GM23338 (cell line): ENCODE measurements around the gene TSPAN12. TPM values are rescaled to one million over a fixed set of nuclear protein-coding genes. Genes with fewer than 3 reads are reported as not detected.

Experiments used
- ATAC-seq: fragments of 200-7000 bp; cut with Tn5 transposase; 3 replicates; pipeline ENCODE4 v1.9.1; 2020
- DNase-seq: peaks from one replicate; pipeline ENCODE4 v3.0.0-alpha.2; 2015; ENCODE audit warnings: low spot score
- H2AFZ ChIP-seq: fragments of 200-600 bp; sonication (generic); 2 replicates; pipeline ENCODE4 v1.8.0; 2016; ENCODE audit warnings: antibody characterized with exemption, mild to moderate bottlenecking, moderate library complexity
- H3F3A ChIP-seq: fragments of 200-600 bp; sonication (generic); replicated peaks from 2 replicates; pipeline ENCODE4 v1.8.0; 2017; ENCODE audit warnings: antibody characterized with exemption, mixed run types, low read depth
- H3K27ac ChIP-seq: fragments of 200-600 bp; sonication (generic); 2 replicates; pipeline ENCODE4 v1.6.1; 2016; ENCODE audit warnings: low read depth
- H3K27me3 ChIP-seq: fragments of 200-600 bp; sonication (generic); 2 replicates; pipeline ENCODE4 v1.8.0; 2016; ENCODE audit warnings: mild to moderate bottlenecking, mixed run types, moderate library complexity; ENCODE audit not compliant: insufficient read depth
- H3K36me3 ChIP-seq: fragments of 200-600 bp; sonication (generic); 2 replicates; pipeline ENCODE4 v1.8.0; 2016; ENCODE audit warnings: mild to moderate bottlenecking; ENCODE audit not compliant: insufficient read depth
- H3K4me1 ChIP-seq: fragments of 200-600 bp; sonication (generic); 2 replicates; pipeline ENCODE4 v1.8.0; 2016; ENCODE audit warnings: mild to moderate bottlenecking, moderate library complexity; ENCODE audit not compliant: insufficient read depth
- H3K4me2 ChIP-seq: fragments of 200-600 bp; sonication (generic); 2 replicates; pipeline ENCODE4 v1.7.1; 2017; ENCODE audit warnings: mixed run types
- H3K4me3 ChIP-seq: fragments of 200-600 bp; sonication (generic); 2 replicates; pipeline ENCODE4 v1.6.1; 2016; ENCODE audit warnings: mixed run types
- H3K79me2 ChIP-seq: fragments of 200-600 bp; sonication (generic); replicated peaks from 2 replicates; pipeline ENCODE4 v1.8.0; 2017; ENCODE audit warnings: mild to moderate bottlenecking; ENCODE audit not compliant: insufficient read depth
- H3K9me2 ChIP-seq: fragments of 200-600 bp; sonication (generic); 2 replicates; pipeline ENCODE4 v1.8.0; 2017; ENCODE audit not compliant: insufficient read depth
- H4K20me1 ChIP-seq: fragments of 200-600 bp; sonication (generic); replicated peaks from 2 replicates; pipeline ENCODE4 v1.8.0; 2017; ENCODE audit warnings: mild to moderate bottlenecking; ENCODE audit not compliant: insufficient read depth
- H3K27ac Mint-ChIP-seq: 2 replicates; pipeline ENCODE4 v1.8.0; 2020; ENCODE audit warnings: inconsistent platforms, mild to moderate bottlenecking, moderate library complexity, mixed read lengths
- H3K27me3 Mint-ChIP-seq: 3 replicates; pipeline ENCODE4 v1.8.0; 2022; ENCODE audit warnings: low read depth, mild to moderate bottlenecking, moderate library complexity, mixed read lengths, inconsistent platforms; ENCODE audit not compliant: insufficient read depth, poor library complexity
- H3K36me3 Mint-ChIP-seq: 3 replicates; pipeline ENCODE4 v1.8.0; 2021; ENCODE audit warnings: low read depth, mild to moderate bottlenecking, inconsistent platforms, moderate library complexity, mixed read lengths
- H3K4me1 Mint-ChIP-seq: 3 replicates; pipeline ENCODE4 v1.8.0; 2020; ENCODE audit warnings: mild to moderate bottlenecking, inconsistent platforms, mixed read lengths
- H3K4me3 Mint-ChIP-seq: 3 replicates; pipeline ENCODE4 v1.8.0; 2021; ENCODE audit warnings: moderate library complexity, mild to moderate bottlenecking, inconsistent platforms, mixed read lengths
- H3K9me3 Mint-ChIP-seq: 3 replicates; pipeline ENCODE4 v1.8.0; 2020; ENCODE audit warnings: moderate library complexity, mild to moderate bottlenecking, inconsistent platforms, mixed read lengths
- CREB1 ChIP-seq: fragments of 250-450 bp; sonication (Bioruptor Pico); IDR thresholded peaks from 2 replicates; pipeline ENCODE4 v1.5.0; 2020; ENCODE audit warnings: low read depth, mild to moderate bottlenecking, moderate library complexity
- EZH2 ChIP-seq: fragments of 200-600 bp; sonication (generic); IDR thresholded peaks from one replicate; pipeline ENCODE4 v1.8.0; 2017; ENCODE audit warnings: antibody characterized with exemption, mild to moderate bottlenecking, low read depth; ENCODE audit not compliant: unreplicated experiment
- EZH2phosphoT487 ChIP-seq: fragments of 200-600 bp; sonication (generic); IDR thresholded peaks from one replicate; pipeline ENCODE4 v1.8.1; 2018; ENCODE audit warnings: antibody characterized with exemption; ENCODE audit not compliant: unreplicated experiment
- JUNB ChIP-seq: IDR thresholded peaks from one replicate; pipeline ENCODE4 v1.6.1; 2016; ENCODE audit warnings: antibody characterized with exemption; ENCODE audit not compliant: unreplicated experiment
- POLR2AphosphoS5 ChIP-seq: IDR thresholded peaks from 2 replicates; pipeline ENCODE4 v1.6.1; 2016; ENCODE audit warnings: antibody characterized with exemption, low read depth
- ZNF114 ChIP-seq: fragments of 250-450 bp; sonication (Bioruptor Pico); IDR thresholded peaks from 2 replicates; pipeline ENCODE4 v1.5.0; 2020; ENCODE audit warnings: mild to moderate bottlenecking, moderate library complexity
- ZNF331 ChIP-seq: fragments of 250-450 bp; sonication (Bioruptor Pico); IDR thresholded peaks from 2 replicates; pipeline ENCODE4 v1.5.0; 2020; ENCODE audit warnings: low read depth, mild to moderate bottlenecking, moderate library complexity
- polyA plus RNA-seq: library from polyadenylated mRNA; unstranded; fragments of >200 nt; fragmentation: Nextera tagmentation; extraction: Ambion mirVana; gene quantifications from 2 replicates; pipeline ENCODE4 v1.2.1, GENCODE V29; 2016
- total RNA-seq: library from RNA; depleted of rRNA; stranded (reverse); fragments of >200 nt; shearing (Covaris generic); gene quantifications from 2 replicates; pipeline ENCODE4 v1.2.3, GENCODE V29; 2014
- TF ChIP-seq, protein P1 (sequence below): IDR thresholded peaks from one replicate; pipeline ENCODE4 v1.6.1; 2018; ENCODE audit warnings: antibody characterized with exemption; ENCODE audit not compliant: unreplicated experiment
- TF ChIP-seq, protein P2 (sequence below), 2 experiments: fragments of 200-600 bp in 1 of 2; sonication (generic) in 1 of 2; conservative IDR thresholded peaks; 2 replicates each; pipeline versions ENCODE4 v1.5.1 to v1.6.1; 2016 to 2017; ENCODE audit warnings: antibody characterized with exemption in 2 of 2, low read depth in 2 of 2, mild to moderate bottlenecking in 2 of 2, moderate library complexity in 1 of 2
- TF ChIP-seq, protein P3 (sequence below): IDR thresholded peaks from 2 replicates; pipeline ENCODE4 v1.6.1; 2016; ENCODE audit warnings: antibody characterized with exemption

TSPAN12 gene
- total and polyA plus RNA-seq, 2 experiments from 2014 or later = 9.7 to 11.7 TPM

DNA sequence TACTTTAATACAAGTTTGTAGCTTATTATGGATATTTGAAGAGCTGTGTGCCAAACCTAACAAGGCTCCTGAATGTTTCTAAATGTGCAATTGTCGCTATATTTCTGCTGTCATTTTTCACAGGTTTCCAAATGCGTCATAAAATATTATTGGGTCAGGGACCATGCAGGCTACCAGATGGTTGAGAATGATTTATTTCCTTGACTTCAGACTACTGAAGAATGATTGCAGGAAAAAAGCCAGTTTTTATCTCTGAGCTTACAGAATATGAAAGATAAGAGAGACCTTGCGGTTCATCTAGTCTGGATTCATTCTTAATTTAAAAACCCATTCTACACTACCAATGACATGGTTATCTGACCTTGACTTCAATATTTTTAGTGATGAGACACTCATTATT lies 55.2 kb downstream of the TSPAN12 start (continued):
- TF ChIP-seq, protein P1, sequence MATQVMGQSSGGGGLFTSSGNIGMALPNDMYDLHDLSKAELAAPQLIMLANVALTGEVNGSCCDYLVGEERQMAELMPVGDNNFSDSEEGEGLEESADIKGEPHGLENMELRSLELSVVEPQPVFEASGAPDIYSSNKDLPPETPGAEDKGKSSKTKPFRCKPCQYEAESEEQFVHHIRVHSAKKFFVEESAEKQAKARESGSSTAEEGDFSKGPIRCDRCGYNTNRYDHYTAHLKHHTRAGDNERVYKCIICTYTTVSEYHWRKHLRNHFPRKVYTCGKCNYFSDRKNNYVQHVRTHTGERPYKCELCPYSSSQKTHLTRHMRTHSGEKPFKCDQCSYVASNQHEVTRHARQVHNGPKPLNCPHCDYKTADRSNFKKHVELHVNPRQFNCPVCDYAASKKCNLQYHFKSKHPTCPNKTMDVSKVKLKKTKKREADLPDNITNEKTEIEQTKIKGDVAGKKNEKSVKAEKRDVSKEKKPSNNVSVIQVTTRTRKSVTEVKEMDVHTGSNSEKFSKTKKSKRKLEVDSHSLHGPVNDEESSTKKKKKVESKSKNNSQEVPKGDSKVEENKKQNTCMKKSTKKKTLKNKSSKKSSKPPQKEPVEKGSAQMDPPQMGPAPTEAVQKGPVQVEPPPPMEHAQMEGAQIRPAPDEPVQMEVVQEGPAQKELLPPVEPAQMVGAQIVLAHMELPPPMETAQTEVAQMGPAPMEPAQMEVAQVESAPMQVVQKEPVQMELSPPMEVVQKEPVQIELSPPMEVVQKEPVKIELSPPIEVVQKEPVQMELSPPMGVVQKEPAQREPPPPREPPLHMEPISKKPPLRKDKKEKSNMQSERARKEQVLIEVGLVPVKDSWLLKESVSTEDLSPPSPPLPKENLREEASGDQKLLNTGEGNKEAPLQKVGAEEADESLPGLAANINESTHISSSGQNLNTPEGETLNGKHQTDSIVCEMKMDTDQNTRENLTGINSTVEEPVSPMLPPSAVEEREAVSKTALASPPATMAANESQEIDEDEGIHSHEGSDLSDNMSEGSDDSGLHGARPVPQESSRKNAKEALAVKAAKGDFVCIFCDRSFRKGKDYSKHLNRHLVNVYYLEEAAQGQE = no peak
- TF ChIP-seq EZH2 (no peak), CREB1 (CRISPR knock-in tag) (no peak), ZNF331 (CRISPR knock-in tag) (no peak), ZNF114 (CRISPR knock-in tag) (no peak), JUNB (no peak)
- TF ChIP-seq, protein P2, sequence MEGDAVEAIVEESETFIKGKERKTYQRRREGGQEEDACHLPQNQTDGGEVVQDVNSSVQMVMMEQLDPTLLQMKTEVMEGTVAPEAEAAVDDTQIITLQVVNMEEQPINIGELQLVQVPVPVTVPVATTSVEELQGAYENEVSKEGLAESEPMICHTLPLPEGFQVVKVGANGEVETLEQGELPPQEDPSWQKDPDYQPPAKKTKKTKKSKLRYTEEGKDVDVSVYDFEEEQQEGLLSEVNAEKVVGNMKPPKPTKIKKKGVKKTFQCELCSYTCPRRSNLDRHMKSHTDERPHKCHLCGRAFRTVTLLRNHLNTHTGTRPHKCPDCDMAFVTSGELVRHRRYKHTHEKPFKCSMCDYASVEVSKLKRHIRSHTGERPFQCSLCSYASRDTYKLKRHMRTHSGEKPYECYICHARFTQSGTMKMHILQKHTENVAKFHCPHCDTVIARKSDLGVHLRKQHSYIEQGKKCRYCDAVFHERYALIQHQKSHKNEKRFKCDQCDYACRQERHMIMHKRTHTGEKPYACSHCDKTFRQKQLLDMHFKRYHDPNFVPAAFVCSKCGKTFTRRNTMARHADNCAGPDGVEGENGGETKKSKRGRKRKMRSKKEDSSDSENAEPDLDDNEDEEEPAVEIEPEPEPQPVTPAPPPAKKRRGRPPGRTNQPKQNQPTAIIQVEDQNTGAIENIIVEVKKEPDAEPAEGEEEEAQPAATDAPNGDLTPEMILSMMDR (conservative IDR thresholded peaks at IDR 0.05; ENCODE audit: low read depth in 2 of 2) = no peak

DNA sequence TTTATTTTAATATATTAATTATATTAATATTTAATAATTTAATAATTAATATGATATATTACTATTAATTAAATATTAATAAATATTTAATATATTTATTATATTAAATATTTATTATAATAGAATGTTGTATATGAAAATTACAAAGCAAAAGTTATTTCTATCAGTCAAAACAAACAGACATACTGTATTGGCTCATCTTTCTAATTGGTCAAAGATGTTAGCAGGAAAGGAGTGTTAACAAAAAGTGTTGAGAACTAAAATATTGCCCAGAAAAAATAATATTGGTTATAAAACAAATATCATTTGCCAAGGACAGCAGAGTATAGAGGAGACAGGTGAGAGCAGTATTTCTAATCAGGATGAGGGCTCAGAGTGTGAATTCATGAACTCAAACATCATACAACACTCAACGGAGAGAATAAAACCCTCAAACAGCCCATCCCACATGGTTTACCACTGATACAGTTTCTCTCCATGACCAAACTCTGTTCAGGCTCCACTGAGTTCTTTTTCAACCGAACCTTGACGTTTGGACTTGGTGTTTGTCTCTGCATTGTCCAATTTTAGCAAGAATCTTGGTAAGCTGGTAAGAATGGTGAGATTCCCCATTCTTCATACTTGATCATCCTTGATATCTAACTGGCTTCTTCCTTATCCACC lies 58.0 kb downstream of the TSPAN12 start:
- DNase-seq (no peak), ATAC-seq (no peak)
- Histone ChIP-seq H4K20me1 (no peaks in the 10 kb centered on the region), H3F3A (no peaks in the 10 kb centered on the region), H3K9me2 (0 out of 2 replicates have a peak, but pooled peaks cover 2% of the 10 kb centered on the region), H3K36me3 (no peaks in the 10 kb centered on the region), H2AFZ (no peak overlapping the region), H3K79me2 (no peaks in the 10 kb centered on the region), H3K27ac (no peak overlapping the region), H3K27me3 (no peaks in the 10 kb centered on the region), H3K4me1 (peaks cover 5% of the 10 kb centered on the region; the same call in 1 of the 2 replicates), H3K4me3 (no peak overlapping the region), H3K4me2 (no peak overlapping the region)
- TF ChIP-seq EZH2phosphoT487 (no peak), POLR2AphosphoS5 (no peak), JUNB (no peak)
- TF ChIP-seq, protein P1 = no peak
- TF ChIP-seq, protein P3, sequence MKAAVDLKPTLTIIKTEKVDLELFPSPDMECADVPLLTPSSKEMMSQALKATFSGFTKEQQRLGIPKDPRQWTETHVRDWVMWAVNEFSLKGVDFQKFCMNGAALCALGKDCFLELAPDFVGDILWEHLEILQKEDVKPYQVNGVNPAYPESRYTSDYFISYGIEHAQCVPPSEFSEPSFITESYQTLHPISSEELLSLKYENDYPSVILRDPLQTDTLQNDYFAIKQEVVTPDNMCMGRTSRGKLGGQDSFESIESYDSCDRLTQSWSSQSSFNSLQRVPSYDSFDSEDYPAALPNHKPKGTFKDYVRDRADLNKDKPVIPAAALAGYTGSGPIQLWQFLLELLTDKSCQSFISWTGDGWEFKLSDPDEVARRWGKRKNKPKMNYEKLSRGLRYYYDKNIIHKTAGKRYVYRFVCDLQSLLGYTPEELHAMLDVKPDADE = no peak
- no peak overlapping the region for H3K4me3 Mint-ChIP-seq
- peaks cover 11% of the 10 kb centered on the region for H3K36me3 Mint-ChIP-seq
- peaks cover 2% of the 10 kb centered on the region for H3K27me3 Mint-ChIP-seq
- H3K9me3 Mint-ChIP-seq = peaks cover 7% of the 10 kb centered on the region; the same call in 2 of the 3 replicates
- H3K27ac Mint-ChIP-seq = no peak overlapping the region
- H3K4me1 Mint-ChIP-seq = peaks cover 14% of the 10 kb centered on the region
